Fibroblast of skin of scalp (primary cell): ENCODE data around the gene RPL41.
"Not testable (repeated sequence)": the region's sequence is repeated elsewhere in the genome, so short reads cannot be mapped to it uniquely, and the experiment has no call there.

Experiments
- DNase-seq: peaks from one replicate; pipeline ENCODE4 v3.0.0-alpha.2; 2013

The RPL41 gene

GRCh38 chr12:56154818-56155217, 38.4 kb downstream of the RPL41 start:
- DNase-seq: no peak

GRCh38 chr12:56155256-56155845, 38.9 kb downstream of the RPL41 start:
- DNase-seq: no peak

- not testable (repeated sequence) for DNase-seq
These were observed 40.2 kb downstream of the RPL41 start for GRCh38 chr12:56156464-56157200.

GRCh38 chr12:56157201-56158028, 41.0 kb downstream of the RPL41 start:
- DNase-seq: peak; percentile 94

- peak; percentile 99 for DNase-seq
These were observed 41.8 kb downstream of the RPL41 start, which contains the start of gene MYL6 for GRCh38 chr12:56158029-56158925. Gene MYL6, plus strand, starts transcription at chr12:56158359. Its CDS starts 43 bp downstream, at chr12:56158402.

- peak; percentile 87 for DNase-seq
These were observed 42.6 kb downstream of the RPL41 start for GRCh38 chr12:56158926-56159461.

- no peak for DNase-seq
These were observed 43.2 kb downstream of the RPL41 start for GRCh38 chr12:56159482-56160192.

GRCh38 chr12:56160193-56160763, 43.8 kb downstream of the RPL41 start:
- peak; percentile 34 for DNase-seq

GRCh38 chr12:56160894-56161689, 44.7 kb downstream of the RPL41 start:
- DNase-seq: no peak

GRCh38 chr12:56161690-56162351, 45.4 kb downstream of the RPL41 start:
- DNase-seq: no peak

GRCh38 chr12:56162468-56163290, 46.2 kb downstream of the RPL41 start:
- peak; percentile 45 for DNase-seq

GRCh38 chr12:56163533-56164344, 47.3 kb downstream of the RPL41 start:
- peak; percentile 26 for DNase-seq

GRCh38 chr12:56164345-56164729, 47.9 kb downstream of the RPL41 start:
- peak; percentile 25 for DNase-seq

GRCh38 chr12:56165369-56165768, 48.9 kb downstream of the RPL41 start:
- peak; percentile 29 for DNase-seq
